GM19372 (cell line): ENCODE measurements around the gene PANK4.
"Not testable (repeated sequence)": the region's sequence is repeated elsewhere in the genome, so short reads cannot be mapped to it uniquely, and the experiment has no call there.

ENCODE experiments used
- ATAC-seq: cut with Tn5 transposase; IDR thresholded peaks from one replicate; pipeline ENCODE4 v1.9.1; 2021; ENCODE audit warnings: mild to moderate bottlenecking, low read depth, moderate library complexity; ENCODE audit not compliant: unreplicated experiment

The PANK4 gene

DNA sequence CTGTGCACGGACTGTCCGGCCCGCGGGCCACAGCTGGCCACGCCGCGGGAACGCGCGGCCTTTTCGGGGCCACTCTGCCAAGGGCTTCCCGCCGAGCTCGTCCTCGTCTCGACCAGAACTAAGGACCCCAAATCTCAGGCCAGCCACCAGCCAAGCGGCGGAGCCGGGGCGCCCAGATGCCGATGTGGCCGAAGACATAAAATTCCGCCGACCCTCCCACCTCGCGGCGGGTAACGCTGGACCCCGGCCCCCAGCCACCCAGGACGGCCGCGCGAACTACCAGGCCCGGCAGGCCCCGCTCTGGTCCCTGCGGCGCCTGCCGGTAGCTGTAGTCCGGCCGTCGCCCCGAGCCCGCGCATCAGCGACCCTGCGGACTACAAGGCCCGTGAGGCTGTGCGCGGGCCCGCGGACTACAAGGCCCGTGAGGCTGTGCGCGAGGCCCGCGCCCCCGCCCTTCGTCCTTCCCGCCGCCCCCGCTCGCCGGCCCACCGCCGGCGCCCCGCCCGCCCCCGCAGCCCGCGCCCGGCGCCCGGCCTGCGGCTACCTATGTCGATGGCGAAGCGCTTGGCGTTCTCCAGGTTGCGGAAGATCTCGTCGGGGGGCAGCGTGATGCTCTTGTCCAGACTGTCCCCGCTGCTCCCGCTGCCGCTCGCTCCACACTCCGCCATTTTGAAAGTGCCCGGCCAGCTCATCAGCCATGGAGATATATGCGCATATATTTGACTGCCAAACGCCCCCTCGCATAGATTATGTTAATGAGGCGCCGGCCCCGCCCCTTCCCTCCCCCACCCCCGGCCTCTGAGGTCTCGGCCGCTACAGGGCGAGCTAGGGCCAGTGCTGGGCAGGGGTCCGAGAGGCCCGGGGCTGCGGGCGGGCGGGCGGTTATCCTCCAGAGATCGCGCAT, at the start of gene PANK4:
Gene PANK4, minus strand, starts transcription at position 677 of the 904 bp plus-strand sequence. Its CDS starts 9 bp downstream, at position 668.
- peak; percentile 83 for ATAC-seq

- ATAC-seq, result no peak
Measured at GRCh38 chr1:2574350-2574749, 48.0 kb upstream of the PANK4 start.

- ATAC-seq, result no peak
Measured at GRCh38 chr1:2573250-2573920, 47.0 kb upstream of the PANK4 start.

GRCh38 chr1:2571348-2571747, 45.0 kb upstream of the PANK4 start:
- no peak for ATAC-seq

DNA sequence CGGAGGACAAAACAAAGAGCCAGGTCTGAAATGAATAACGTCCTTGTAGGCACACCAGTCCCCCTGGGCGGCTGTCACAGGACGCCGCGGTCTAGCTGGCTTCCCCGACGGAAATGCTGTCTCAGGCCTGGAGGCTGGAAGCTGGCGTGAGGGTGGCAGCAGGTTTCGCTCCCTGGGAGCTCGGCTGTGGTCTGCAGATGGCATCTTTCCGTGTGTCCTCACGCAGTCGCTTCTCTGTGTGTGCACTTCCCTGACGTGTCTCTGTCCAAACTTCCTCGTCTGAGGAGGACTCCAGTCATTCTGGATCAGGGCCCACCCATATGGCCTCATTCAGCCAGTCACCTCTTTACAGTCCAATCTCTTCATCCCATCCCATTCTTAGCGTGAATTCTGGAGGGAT, 43.9 kb upstream of the PANK4 start:
- no peak for ATAC-seq

DNA sequence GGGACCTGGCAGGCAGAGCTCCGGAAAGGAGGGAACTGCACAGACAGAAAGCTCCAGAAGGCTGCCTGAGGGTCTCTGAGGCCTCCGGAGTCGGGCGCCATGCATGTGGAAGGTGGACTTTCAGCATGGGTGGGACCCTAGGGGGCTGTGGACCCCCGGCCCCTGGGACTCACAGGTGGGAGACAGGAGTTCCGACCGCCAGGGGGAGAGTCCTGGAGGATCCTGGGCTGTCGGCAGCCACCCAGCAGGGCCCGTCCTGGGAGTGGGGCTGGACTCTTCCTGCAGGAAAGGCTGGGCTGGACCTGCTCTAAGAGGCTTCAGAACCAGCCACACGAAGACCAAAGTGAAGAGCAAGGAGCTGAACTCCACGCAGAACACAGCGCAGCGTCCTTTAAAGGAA, 43.3 kb upstream of the PANK4 start:
- not testable (repeated sequence) for ATAC-seq

DNA sequence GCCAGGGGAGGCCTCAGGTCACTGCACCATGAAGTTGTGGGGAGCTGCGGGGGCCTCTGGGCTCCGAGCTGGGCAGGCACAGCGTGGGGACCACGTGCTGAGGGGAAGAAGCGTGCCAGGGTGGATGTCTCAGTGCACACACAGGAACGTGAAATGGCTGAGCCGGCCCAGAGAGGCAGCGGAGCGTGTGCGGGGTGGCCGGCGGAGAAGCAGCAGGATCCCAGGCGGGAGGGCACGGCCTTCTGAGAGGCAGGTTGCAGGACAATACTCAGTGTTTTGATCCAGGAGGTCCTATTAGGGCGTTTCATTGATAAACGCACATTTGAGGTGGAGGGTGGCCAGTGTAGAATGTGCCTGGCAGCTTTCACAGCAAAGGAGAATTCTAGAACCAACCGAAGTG, 42.7 kb upstream of the PANK4 start:
- no peak for ATAC-seq

DNA sequence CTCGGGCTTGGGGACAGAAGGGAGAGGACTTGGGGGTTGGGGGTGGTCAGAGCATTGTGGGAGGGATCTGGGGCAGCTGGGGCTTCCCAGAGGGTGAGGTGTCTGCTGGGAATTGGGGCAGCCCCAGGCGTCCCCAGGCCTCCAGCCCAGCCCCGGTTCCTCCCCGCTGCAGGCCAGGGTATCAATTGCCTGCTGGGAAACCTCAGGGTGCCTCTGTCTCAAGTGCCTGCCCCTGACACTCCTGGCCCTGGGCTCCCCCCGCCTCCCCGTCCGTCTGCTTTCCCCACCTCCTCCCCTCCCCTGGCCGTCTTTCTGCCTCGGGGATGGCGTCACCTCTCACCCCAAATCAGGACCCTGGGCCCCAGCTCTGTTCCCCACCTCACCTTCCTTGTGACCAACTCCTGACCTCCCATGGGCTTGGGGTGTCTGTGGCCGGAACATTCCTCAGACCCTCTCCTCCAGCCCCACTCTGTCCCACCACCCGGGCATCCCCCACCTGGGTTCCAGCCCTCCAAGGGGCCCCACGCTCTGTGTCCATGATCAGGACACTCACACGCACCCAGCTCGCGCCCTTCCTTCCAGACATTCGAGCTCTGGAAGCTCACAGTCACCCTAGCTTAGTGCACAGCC, 41.9 kb upstream of the PANK4 start:
- not testable (repeated sequence) for ATAC-seq

- no peak for ATAC-seq
Measured at GRCh38 chr1:2567083-2567679, 40.8 kb upstream of the PANK4 start.

GRCh38 chr1:2566101-2567045, 40.0 kb upstream of the PANK4 start:
- ATAC-seq, result no peak

GRCh38 chr1:2564815-2565374, 38.5 kb upstream of the PANK4 start:
- ATAC-seq, result no peak

DNA sequence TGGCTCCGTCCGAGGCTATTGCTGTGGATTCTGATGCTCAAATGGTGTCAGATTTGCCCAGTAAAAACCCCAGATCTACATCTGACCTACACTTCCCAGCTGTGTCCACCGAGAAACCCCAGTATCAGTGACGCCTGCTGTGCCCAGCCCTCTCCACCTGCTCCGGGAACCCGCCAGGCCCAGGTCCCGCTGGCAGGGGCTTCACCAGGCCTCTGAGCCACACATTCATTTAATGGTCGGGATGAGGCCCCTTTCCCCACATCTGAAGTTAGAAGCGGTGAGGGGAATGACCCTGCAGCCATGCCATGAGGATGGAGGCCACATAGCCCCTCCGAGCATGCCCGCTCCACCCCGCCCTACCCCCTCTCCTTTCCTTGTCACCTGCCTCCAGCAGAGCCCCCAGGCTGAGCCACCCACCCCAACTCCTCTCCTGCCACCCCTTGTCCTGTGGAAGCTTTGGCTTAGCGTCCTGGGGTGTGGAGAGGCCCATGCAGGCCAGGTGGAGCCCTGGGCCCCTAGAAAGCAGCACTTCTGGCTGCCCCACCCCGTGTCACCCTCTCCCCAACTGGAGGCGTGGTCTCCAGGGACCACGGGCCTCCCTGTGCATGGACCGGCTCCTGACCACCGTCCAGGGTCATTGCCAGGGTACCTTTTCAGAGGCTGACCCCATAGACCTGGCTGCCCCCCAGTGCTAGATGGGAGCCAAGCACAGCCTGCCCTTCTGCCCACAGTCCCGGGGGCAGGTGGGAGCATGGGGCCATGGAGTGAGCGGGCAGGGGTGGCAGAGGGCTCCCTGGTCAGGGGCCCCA, 37.8 kb upstream of the PANK4 start:
- ATAC-seq, result no peak

DNA sequence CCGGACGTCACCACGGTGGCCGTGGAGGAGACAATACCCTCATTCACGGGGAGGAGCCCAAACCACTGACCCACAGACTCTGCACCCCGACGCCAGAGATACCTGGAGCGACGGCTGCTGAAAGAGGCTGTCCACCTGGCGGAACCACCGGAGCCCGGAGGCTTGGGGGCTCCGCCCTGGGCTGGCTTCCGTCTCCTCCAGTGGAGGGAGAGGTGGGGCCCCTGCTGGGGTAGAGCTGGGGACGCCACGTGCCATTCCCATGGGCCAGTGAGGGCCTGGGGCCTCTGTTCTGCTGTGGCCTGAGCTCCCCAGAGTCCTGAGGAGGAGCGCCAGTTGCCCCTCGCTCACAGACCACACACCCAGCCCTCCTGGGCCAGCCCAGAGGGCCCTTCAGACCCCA, 36.8 kb upstream of the PANK4 start:
- no peak for ATAC-seq

DNA sequence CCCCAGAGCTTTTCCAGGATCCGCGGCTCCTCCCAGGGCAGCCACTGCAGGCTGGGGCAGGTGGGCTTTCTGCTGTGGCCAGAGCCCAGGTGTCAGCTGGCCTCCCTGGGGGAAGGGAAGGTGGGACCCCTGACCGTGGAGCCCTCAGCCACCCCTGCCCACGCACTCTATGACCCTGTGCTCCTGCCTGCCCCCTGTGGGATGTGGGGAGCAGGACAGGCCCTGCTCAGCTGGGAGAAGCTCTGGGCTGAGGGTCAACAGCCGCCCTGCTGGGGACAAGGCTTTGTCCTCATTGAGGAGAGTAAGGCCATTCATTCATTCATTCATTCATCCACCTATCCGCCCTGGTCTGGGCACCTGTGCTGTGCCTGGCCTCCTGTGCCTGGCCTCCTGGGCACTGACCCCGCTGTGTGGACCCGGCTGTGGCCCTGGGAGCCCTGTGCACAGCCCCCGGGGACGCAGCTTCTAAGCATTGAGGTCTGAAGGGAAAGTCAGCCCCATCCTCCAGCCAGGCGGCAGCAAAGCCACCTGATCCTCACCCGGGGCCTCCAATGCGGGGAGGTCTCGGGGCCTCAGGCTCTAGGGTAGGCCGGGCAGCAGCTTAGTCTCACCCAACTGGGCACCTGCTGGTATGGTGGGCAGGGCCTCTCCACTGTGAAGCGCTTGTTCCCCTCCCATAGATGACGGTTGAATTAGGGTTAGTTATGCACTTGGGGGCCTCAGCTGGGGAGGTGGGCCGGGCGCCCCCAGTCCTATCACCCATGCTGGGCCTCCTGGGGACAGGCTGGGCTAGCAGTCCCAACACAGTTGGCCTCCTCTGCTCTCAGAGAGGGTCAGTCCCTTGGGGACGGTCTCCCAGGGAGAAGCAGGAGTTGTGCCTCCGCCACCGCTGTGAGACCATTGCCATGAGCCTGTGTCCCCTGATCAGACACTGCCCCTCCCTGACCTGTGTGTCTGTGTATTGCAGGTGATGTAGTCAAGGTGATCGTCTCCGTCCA, 35.8 kb upstream of the PANK4 start:
- ATAC-seq, result no peak

GRCh38 chr1:2561446-2561845, 35.0 kb upstream of the PANK4 start:
- ATAC-seq, result no peak

DNA sequence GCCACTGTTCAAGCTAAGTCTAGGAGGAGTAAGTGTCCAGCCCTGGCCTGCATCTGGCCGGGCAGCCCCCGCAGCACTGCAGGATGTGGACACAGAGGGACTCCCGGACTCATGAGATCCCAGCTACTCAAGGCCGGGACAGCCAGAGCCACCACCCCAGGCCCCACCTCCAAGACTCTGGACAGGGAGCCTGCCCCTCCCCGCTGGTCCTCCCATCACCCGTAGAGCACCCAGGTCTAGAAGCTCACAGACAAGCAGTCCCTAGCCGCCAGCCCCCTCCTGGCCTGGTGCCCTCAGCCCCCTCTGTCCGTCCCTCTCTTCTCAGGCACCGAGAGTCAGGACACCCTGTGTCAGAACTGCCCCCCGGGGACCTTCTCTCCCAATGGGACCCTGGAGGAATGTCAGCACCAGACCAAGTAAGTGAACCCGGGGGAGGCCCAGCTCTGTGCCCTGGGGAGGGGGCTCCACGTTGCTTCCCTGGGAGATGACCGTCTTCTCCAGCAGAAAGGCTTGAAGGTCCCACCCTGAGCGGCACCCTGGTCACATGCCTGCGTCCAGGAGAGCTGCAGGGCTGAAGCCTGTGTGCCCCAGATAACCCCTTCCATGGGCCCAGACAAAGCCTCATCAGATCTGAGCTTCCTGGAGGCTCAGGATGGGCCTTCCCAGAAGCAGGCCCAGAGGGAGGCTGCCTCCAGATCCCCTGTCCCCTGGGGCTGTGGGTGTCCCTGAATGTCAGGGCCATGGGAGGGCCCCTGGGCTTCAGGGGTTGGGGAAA, 34.1 kb upstream of the PANK4 start:
- ATAC-seq, result no peak
